SKM-1 treated with dmso at 0.1 percent for 144 hours (cell line): ENCODE data around the gene ATP1A1.

ENCODE experiments used
- DNase-seq: peaks from one replicate; lab custom pipeline; 2025; ENCODE audit not compliant: unreplicated experiment; lab: John Stamatoyannopoulos, UW

ATP1A1 gene

GRCh38 chr1:116434849-116435248 is 61.8 kb downstream of the ATP1A1 start:
- DNase-seq = no peak

GRCh38 chr1:116435806-116436610 is 63.0 kb downstream of the ATP1A1 start:
- peak; percentile 20 for DNase-seq

GRCh38 chr1:116436611-116436970 is 63.5 kb downstream of the ATP1A1 start:
- peak; percentile 28 for DNase-seq

DNA sequence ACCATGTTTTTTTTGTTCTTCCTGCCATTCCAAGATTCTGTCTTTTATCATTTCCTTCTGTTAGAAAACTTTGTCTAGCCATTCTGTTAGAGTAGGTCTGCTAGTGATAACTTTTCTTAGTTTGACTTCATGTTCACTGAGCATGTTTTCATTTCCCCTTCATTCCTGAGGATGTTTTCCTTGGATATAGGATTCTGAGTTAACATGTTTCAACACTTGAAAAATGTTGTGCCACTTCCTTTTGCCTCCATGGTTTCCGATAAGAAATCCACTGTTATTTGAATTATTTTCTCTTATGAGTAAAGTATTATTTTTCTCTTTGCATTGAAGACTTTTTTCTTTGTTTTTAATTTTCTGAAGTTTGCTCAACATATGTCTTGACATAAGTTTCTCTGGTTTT is 66.7 kb downstream of the ATP1A1 start:
- DNase-seq = no peak

DNA sequence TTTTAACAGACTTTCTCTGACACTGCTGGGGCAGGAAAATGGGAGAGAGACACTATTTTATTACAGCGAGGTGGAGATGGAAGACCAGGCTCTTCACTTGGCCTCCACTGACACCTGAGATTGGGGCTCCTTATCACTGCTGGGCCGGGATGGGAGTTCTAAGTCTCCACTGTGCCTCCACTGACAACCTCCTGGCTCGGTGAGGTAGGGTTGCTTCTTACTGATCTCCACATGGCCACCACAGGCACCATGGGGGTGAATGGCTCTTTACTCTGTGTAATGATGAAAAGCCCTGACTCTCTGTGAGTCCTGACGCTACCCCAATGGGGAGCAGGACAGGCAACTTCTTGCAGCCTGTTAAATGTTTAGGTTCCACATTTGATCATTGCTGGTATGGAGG is 67.7 kb downstream of the ATP1A1 start:
- no peak for DNase-seq

GRCh38 chr1:116445534-116445933 is 72.5 kb downstream of the ATP1A1 start:
- no peak for DNase-seq

DNA sequence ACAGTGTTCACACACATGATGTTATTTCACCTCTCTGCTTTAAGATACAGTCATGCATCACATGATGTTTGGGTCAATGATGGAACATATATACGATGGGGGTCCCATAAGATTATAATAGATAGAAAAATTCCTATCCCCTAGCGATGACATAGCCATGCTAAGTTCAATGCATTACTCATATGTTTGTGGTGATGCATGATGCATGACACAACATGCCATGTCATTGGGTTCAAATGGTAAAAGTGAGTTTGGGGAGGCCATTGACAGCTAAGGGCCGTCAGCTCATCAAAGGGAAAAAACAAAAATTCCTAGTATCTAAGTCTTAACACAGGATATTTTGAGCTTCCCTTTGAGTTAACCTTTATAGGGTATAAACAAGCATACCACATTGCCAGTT is 73.6 kb downstream of the ATP1A1 start:
- DNase-seq = no peak

DNA sequence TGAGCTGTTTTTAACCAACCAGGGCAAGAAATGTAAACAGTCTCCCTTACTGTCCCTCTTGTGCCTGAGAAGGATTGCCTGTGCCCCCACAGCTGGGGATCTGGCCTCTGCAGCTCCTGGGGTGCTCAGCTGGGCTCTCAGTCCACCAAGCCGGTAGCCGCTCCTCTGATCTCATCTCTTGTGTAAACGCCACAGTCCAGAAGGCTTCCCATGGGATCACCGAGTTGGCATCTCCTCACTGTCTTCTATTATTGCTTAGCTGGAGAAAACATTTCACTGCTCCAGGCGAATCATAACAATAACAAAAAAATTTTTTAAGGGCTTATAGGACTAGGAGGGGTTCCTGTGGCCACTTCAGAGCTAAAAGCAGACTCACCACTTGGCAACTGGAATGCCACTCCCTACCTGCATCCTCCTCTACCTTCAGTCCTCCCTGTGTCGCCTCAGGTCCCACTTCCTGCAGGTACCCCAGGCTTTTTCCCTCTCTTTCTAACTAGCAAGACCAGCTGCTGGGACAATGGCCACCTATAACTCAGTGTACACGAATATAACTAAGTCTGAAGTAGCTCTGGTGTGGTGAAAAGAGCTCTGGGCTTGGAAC is 75.8 kb downstream of the ATP1A1 start:
- DNase-seq = no peak

DNA sequence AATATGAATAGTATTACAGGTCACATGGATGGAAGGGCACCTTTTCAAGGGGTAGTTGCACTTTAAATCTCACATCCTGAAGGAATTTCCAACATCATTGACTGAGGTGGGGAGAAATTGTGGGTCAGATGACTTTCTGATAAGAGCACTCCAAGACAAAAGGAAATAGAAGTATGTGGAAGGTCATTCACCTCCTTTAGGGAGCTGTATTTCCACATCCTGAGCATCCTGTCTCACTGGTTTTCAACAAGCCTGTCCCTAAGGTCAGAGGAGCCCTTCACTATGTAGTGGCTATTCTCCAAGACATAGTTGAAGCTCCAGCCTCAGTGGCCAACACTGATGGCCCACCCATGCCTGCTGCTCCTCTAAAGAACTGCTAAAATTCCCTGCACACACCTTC is 76.5 kb downstream of the ATP1A1 start:
- no peak for DNase-seq

- no peak for DNase-seq
Observed at GRCh38 chr1:116451702-116452101, 78.7 kb downstream of the ATP1A1 start.

GRCh38 chr1:116453481-116453880 is 80.4 kb downstream of the ATP1A1 start:
- DNase-seq = no peak

DNA sequence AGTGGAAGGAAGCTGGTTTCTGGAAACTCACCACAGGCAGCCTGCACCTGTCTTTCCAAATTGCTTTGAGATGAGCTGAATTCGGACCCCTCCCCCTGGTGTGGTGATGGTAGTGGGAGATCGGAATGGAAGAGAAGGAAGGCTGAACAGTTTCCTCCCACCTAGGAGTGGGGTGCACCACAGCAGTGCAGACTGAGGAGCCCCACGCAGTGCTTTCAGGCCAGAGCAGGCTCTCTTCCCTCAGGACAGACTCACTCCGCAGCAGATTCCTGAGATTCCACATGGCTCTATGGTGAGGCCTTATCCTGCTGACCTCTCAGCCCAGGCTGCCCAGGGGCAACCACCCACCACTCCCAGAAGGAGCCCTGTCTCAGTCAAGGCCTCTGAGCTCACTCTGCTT is 80.9 kb downstream of the ATP1A1 start:
- DNase-seq = no peak
